Neural progenitor cell (in vitro differentiated cells): ENCODE data around the gene PDGFRA. TPM values are rescaled to one million over a fixed set of nuclear protein-coding genes. Genes with fewer than 3 reads are reported as not detected.
A peak's percentile ranks its signal among the peaks of the same experiment; 100 is the strongest.

Experiments used
- DNase-seq: peaks from one replicate; pipeline ENCODE4 v3.0.0-alpha.2; 2016; ENCODE audit warnings: low spot score
- H2AFZ ChIP-seq: fragments of 200-600 bp; sonication (generic); replicated peaks from 2 replicates; pipeline ENCODE4 v1.6.1; 2016; ENCODE audit warnings: antibody characterized with exemption
- H3F3A ChIP-seq: fragments of 200-600 bp; sonication (generic); 2 replicates; pipeline ENCODE4 v1.6.1; 2016; ENCODE audit warnings: antibody characterized with exemption, low read depth
- H3K27ac ChIP-seq: fragments of 200-600 bp; sonication (generic); 2 replicates; pipeline ENCODE4 v1.5.1; 2016; ENCODE audit warnings: mild to moderate bottlenecking
- H3K27me3 ChIP-seq: fragments of 200-600 bp; sonication (generic); 2 replicates; pipeline ENCODE4 v1.6.1; 2016; ENCODE audit warnings: mild to moderate bottlenecking, moderate library complexity
- H3K36me3 ChIP-seq: fragments of 200-600 bp; sonication (generic); 2 replicates; pipeline ENCODE4 v1.5.1; 2016
- H3K4me1 ChIP-seq: fragments of 200-600 bp; sonication (generic); 2 replicates; pipeline ENCODE4 v1.6.1; 2016; ENCODE audit warnings: mixed run types
- H3K4me2 ChIP-seq: fragments of 200-600 bp; sonication (generic); 2 replicates; pipeline ENCODE4 v1.6.1; 2016
- H3K4me3 ChIP-seq: fragments of 200-600 bp; sonication (generic); 2 replicates; pipeline ENCODE4 v1.5.1; 2016
- H3K79me2 ChIP-seq: fragments of 200-600 bp; sonication (generic); 2 replicates; pipeline ENCODE4 v1.6.1; 2016; ENCODE audit warnings: low read depth
- H3K9ac ChIP-seq: fragments of 200-600 bp; sonication (generic); 2 replicates; pipeline ENCODE4 v1.6.1; 2016
- H3K9me3 ChIP-seq: fragments of 200-600 bp; sonication (generic); 2 replicates; pipeline ENCODE4 v1.5.1; 2016; ENCODE audit warnings: low read depth
- H4K20me1 ChIP-seq: fragments of 200-600 bp; sonication (generic); 2 replicates; pipeline ENCODE4 v1.6.1; 2016; ENCODE audit warnings: low read depth
- H3K27ac Mint-ChIP-seq: 3 replicates; pipeline ENCODE4 v1.8.0; 2021; ENCODE audit warnings: mixed read lengths
- H3K27me3 Mint-ChIP-seq: 2 replicates; pipeline ENCODE4 v1.8.0; 2022; ENCODE audit warnings: low read depth, mild to moderate bottlenecking, inconsistent platforms, moderate library complexity, mixed read lengths; ENCODE audit not compliant: insufficient read depth
- H3K36me3 Mint-ChIP-seq: 3 replicates; pipeline ENCODE4 v1.8.0; 2021; ENCODE audit warnings: mixed read lengths
- H3K4me1 Mint-ChIP-seq: 3 replicates; pipeline ENCODE4 v1.8.0; 2021; ENCODE audit warnings: mixed read lengths
- H3K4me3 Mint-ChIP-seq: 3 replicates; pipeline ENCODE4 v1.8.0; 2021; ENCODE audit warnings: mild to moderate bottlenecking, moderate library complexity, mixed read lengths
- H3K9me3 Mint-ChIP-seq: 3 replicates; pipeline ENCODE4 v1.8.0; 2020; ENCODE audit warnings: mixed read lengths
- EZH2 ChIP-seq: fragments of 200-600 bp; sonication (generic); IDR thresholded peaks from 2 replicates; pipeline ENCODE4 v1.6.1; 2017; ENCODE audit warnings: antibody characterized with exemption, mild to moderate bottlenecking, moderate library complexity
- EZH2phosphoT487 ChIP-seq: fragments of 200-600 bp; sonication (generic); IDR thresholded peaks from 2 replicates; pipeline ENCODE4 v1.6.1; 2017; ENCODE audit warnings: antibody characterized with exemption
- total RNA-seq: library from RNA; depleted of rRNA; stranded (reverse); fragments of >200 nt; gene quantifications from 2 replicates; pipeline ENCODE4 v1.2.3, GENCODE V29; 2015; ENCODE audit warnings: low replicate concordance
- TF ChIP-seq, protein P1 (sequence below): fragments of 200-600 bp; sonication (generic); IDR thresholded peaks from 2 replicates; pipeline ENCODE4 v1.5.1; 2017; ENCODE audit warnings: antibody characterized with exemption, mild to moderate bottlenecking

PDGFRA gene
- total RNA-seq, 1 donor from 2014 or later, result 2.1 TPM

DNA sequence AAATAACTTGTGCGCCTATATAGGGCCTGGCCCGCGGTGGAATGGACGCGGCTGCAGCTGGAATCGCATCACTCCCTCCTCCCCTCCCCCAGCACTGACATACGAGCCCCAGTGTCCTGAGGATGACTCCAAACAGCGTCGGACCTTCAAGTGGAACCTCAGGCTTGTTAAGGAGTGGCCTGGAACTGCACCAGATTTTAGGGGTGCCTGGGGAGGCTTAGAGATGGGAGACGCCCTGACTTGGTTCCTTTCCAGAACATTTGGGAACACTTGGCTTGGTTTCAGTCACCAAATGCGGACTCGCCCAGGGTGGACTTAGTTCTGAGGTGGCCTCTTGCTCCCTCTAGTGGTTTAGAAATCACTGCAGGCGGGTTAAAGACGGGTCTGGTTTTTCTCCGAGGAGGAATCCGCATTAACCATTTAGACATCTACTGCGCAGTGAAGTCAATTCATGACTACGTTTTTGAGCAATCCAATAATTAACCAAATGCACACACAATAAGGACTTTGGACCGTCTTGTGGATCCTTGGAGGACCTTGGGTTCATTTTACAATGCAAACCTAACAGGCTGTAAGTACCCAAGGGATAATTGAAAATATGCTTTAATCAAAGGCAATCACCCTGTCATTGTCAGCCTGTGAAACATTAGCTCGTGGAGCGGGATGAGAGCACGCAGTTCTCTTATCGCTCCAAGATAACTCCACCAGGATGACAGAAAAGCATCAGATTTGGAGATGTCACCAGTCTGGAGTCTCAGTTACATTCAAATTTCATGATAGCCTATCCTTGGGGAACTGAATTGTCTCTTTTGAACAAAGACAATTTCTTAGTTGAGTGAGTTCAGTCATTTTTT lies 11.2 kb upstream of the PDGFRA start:
- DNase-seq, result peak; percentile 88
- Histone ChIP-seq H3K4me1 (no peaks in the 10 kb centered on the region), H3K9ac (no peak overlapping the region), H3K27me3 (peaks cover 55% of the 10 kb centered on the region), H3K9me3 (no peaks in the 10 kb centered on the region), H3K27ac (no peak overlapping the region), H3F3A (no peaks in the 10 kb centered on the region), H3K4me3 (peak overlapping the region; percentile 41), H3K4me2 (peak overlapping the region; percentile 85), H2AFZ (peak overlapping the region; percentile 100), H3K79me2 (no peaks in the 10 kb centered on the region), H4K20me1 (no peaks in the 10 kb centered on the region), H3K36me3 (no peaks in the 10 kb centered on the region)
- Mint-ChIP-seq H3K36me3 (no peaks in the 10 kb centered on the region), H3K27ac (peak overlapping the region; percentile 40), H3K27me3 (peaks cover 10% of the 10 kb centered on the region), H3K9me3 (no peaks in the 10 kb centered on the region), H3K4me1 (peaks cover 7% of the 10 kb centered on the region), H3K4me3 (peak overlapping the region; percentile 79)
- TF ChIP-seq, protein P1, sequence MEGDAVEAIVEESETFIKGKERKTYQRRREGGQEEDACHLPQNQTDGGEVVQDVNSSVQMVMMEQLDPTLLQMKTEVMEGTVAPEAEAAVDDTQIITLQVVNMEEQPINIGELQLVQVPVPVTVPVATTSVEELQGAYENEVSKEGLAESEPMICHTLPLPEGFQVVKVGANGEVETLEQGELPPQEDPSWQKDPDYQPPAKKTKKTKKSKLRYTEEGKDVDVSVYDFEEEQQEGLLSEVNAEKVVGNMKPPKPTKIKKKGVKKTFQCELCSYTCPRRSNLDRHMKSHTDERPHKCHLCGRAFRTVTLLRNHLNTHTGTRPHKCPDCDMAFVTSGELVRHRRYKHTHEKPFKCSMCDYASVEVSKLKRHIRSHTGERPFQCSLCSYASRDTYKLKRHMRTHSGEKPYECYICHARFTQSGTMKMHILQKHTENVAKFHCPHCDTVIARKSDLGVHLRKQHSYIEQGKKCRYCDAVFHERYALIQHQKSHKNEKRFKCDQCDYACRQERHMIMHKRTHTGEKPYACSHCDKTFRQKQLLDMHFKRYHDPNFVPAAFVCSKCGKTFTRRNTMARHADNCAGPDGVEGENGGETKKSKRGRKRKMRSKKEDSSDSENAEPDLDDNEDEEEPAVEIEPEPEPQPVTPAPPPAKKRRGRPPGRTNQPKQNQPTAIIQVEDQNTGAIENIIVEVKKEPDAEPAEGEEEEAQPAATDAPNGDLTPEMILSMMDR, result peak; percentile 92
- TF ChIP-seq EZH2phosphoT487 (peak; percentile 28), EZH2 (peak; percentile 62)

DNA sequence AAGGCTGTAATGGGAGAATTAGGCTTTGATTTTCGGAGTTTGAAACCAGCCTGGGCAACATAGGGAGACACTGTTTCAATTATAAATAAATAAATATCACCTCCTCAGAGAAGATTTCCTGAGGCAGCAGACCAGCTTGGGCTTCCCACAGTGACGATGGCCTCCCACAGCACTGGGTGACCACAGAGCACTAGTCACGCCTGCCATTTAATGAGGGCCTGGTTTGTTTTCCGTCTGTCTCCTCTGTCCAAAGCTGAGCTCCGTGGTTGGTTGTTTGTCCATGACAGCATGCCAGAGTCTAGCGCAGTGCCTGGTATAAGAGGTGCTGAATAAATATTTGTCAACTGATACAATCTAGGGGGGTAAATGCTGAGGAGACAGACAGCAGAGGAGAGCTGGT lies 10.4 kb upstream of the PDGFRA start:
- Histone ChIP-seq H2AFZ (no peak overlapping the region), H3K9ac (no peak overlapping the region), H3K27me3 (peaks cover 63% of the 10 kb centered on the region), H3K79me2 (no peaks in the 10 kb centered on the region), H3K9me3 (no peaks in the 10 kb centered on the region), H3K36me3 (no peaks in the 10 kb centered on the region), H3K4me2 (no peak overlapping the region), H4K20me1 (no peaks in the 10 kb centered on the region), H3F3A (no peaks in the 10 kb centered on the region), H3K4me1 (no peaks in the 10 kb centered on the region), H3K4me3 (no peak overlapping the region), H3K27ac (no peak overlapping the region)
- H3K27ac Mint-ChIP-seq, result no peak overlapping the region
- no peaks in the 10 kb centered on the region for H3K36me3 Mint-ChIP-seq
- no peak overlapping the region for H3K4me3 Mint-ChIP-seq
- H3K4me1 Mint-ChIP-seq, result peaks cover 7% of the 10 kb centered on the region
- H3K27me3 Mint-ChIP-seq, result peaks cover 14% of the 10 kb centered on the region
- no peak for DNase-seq
- no peak for TF ChIP-seq EZH2phosphoT487
- TF ChIP-seq, protein P1, result no peak
- TF ChIP-seq EZH2, result no peak
- no peaks in the 10 kb centered on the region for H3K9me3 Mint-ChIP-seq

DNA sequence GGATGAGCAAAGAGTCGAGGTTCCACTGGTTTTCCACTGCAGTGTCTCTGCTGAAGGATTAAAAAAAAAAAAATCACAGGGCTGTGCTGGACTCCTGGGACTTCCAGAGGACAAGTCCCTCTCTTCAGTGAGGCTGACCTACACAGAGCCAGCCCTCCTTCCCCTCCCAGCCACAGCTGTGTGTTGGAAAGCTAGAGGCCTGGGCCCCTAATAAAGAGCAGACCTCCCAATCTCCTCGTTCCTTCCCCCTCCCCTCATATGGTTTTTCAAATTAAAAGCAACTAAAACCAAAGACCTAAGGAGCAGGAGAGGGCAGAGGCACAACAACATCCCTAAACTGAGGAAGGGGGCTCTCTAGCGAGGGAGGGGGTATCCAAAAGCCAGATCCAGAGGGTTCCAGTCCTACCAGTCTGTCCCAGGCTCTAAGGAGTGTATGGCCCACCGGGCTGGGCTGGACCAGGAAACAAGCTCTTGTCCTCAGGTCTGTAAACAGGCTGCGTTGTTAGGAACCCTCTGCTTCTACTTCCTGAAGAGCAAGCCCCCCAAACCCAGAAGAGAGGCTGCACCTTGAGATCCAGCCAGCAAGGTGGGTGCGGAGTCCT lies 4.0 kb upstream of the PDGFRA start:
- peaks cover 59% of the 10 kb centered on the region for H3K27me3 Mint-ChIP-seq
- H3K27ac Mint-ChIP-seq, result no peak overlapping the region
- peak overlapping the region; percentile 83 for H3K4me2 ChIP-seq

More for the DNA sequence above, 4.0 kb upstream of the PDGFRA start:
- H3K79me2 ChIP-seq, result no peaks in the 10 kb centered on the region
- Mint-ChIP-seq H3K9me3 (peaks cover 4% of the 10 kb centered on the region), H3K36me3 (no peaks in the 10 kb centered on the region), H3K4me1 (peaks cover 31% of the 10 kb centered on the region), H3K4me3 (peak overlapping the region; percentile 90)
- H3K27ac ChIP-seq, result no peak overlapping the region
- H3K27me3 ChIP-seq, result peaks cover 97% of the 10 kb centered on the region
- H3F3A ChIP-seq, result peaks cover 14% of the 10 kb centered on the region
- no peaks in the 10 kb centered on the region for H3K36me3 ChIP-seq
- H3K9me3 ChIP-seq, result no peaks in the 10 kb centered on the region
- DNase-seq, result peak; percentile 7
- H3K4me3 ChIP-seq, result peak overlapping the region; percentile 57
- TF ChIP-seq EZH2phosphoT487, result no peak
- H2AFZ ChIP-seq, result no peak overlapping the region
- H4K20me1 ChIP-seq, result peaks cover 3% of the 10 kb centered on the region
- H3K4me1 ChIP-seq, result peaks cover 27% of the 10 kb centered on the region
- H3K9ac ChIP-seq, result no peak overlapping the region
